GM21423 (cell line): ENCODE measurements around the gene OR2D2.
"Not testable (repeated sequence)": the region's sequence is repeated elsewhere in the genome, so short reads cannot be mapped to it uniquely, and the experiment has no call there.

Source experiments
- ATAC-seq: cut with Tn5 transposase; IDR thresholded peaks from one replicate; pipeline ENCODE4 v1.9.1; 2021; ENCODE audit warnings: mild to moderate bottlenecking, moderate library complexity; ENCODE audit not compliant: unreplicated experiment

Gene OR2D2

DNA sequence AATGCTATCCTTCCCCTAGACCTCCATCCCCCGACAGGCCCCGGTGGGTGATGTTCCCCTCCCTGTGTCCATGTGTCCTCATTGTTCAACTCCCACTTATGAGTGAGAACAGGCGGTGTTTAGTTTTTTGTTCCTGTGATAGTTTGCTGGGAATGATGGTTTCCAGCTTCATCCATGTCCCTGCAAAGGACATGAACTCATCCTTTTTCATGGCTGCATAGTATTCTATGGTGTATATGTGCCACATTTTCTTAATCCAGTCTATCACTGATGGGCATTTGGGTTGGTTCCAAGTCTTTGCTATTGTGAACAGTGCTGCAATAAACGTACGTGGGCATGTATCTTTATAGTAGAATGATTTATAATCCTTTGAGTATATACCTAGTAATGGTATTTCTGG is 4.6 kb downstream of the OR2D2 start:
- not testable (repeated sequence) for ATAC-seq

DNA sequence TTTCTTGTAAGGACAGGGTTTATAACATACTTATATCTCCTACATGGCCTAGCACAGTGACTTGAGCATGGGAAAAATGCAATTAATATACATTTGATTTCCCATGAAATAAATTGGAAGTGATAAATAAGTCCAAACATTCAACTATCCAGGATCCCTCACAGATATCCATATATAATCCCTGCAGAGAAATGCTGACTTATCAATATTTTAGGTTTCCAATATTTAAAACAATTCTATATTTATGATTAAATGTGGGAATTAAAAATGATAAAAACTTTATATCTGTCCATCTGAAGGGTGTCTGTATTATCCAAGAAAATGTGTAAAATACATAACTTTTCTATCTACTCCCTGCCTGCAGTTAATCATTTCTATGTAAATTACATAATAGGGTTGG is 9.5 kb downstream of the OR2D2 start:
- no peak for ATAC-seq

DNA sequence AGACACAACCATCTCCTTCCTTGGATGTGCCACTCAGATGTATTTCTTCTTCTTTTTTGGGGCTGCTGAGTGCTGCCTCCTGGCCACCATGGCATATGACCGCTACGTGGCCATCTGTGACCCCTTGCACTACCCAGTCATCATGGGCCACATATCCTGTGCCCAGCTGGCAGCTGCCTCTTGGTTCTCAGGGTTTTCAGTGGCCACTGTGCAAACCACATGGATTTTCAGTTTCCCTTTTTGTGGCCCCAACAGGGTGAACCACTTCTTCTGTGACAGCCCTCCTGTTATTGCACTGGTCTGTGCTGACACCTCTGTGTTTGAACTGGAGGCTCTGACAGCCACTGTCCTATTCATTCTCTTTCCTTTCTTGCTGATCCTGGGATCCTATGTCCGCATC is 15.4 kb downstream of the OR2D2 start:
- no peak for ATAC-seq

DNA sequence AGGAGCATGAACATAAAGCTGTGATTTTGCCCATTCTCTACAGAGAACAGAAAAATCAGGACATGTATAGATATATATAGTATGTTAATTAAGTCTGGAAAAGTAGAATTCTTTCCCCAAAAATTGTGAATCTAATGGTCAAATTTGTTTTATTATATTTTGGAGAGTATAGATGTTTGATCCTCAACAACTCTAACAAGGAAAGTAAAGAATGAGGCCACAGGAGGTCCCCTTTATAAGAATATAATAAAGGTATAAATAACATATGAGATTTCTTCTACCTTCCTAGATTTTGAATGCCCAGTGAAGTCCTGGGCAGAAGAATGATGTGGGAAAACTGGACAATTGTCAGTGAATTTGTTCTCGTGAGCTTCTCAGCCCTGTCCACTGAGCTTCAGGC is 16.0 kb downstream of the OR2D2 start, which contains the start of gene OR10A4:
Gene OR10A4 (plus strand): TSS at position 301 of the 400 bp plus-strand sequence. CDS start 23 bp downstream, at position 324.
- ATAC-seq = no peak

DNA sequence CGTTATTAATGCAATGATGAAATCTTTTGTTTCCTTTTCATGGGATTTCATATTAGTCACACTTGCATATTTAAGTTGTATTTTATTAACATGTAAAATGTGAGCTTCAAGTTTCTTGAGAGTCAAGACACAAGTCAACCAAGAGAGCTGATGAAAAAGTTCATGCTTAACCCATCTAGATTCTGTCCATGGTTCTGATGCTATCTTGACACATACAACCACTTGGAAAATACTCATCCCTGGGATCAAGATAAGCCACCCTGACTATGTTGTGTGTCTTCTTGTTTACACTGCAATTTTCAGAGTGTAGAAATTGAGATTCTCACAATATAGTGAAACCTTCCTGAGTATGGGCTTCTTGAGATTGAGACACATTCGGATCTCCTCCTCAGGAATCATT is 16.5 kb downstream of the OR2D2 start:
- no peak for ATAC-seq

DNA sequence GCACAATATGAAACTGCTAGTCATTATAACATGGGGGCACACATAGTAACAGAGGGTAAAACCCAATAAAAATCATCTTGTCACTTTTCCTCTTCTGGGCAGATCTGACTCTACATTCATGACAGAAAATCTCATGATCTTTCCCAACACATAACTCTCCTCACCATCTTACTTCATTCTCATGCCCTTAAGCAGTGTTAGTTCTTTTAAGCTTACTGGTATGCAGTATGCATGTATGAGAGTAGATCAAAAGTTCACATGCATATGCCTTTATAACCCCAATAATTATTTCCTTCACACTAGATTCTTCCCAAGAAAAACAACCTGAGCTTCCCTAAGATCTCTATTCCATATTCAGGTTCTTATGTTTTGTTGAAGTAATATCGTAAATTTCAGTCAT is 21.0 kb downstream of the OR2D2 start:
- ATAC-seq = no peak

- ATAC-seq = no peak
These were observed 27.9 kb downstream of the OR2D2 start for GRCh38 chr11:6864438-6864837.

DNA sequence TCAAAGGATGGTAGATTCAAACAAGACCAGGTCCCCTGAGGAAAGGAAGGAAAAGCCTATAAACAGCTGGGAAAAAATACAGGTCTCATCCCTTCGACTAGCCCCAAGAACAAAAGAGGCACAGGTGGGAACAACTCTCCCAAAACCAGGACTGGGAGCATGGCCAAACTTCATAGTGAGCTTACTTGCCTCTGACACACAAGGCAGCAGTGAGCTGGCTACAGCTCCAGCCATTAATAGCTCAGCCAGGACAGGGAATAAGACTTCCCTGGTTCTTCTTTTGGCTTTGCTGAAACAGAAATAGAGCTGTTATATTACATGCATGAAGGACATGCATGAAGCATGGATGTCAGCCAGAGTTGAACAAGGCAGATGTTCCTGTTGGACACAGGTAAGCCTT is 29.3 kb downstream of the OR2D2 start, which contains the start of gene OR10A2:
Gene OR10A2 (plus strand): TSS at position 97 of the 400 bp plus-strand sequence. CDS start 6,698 bp downstream, outside the sequence.
- no peak for ATAC-seq

- ATAC-seq = no peak
These were observed 35.4 kb downstream of the OR2D2 start for GRCh38 chr11:6856871-6857270.

- no peak for ATAC-seq
These were observed 36.2 kb downstream of the OR2D2 start for GRCh38 chr11:6855971-6856541.

DNA sequence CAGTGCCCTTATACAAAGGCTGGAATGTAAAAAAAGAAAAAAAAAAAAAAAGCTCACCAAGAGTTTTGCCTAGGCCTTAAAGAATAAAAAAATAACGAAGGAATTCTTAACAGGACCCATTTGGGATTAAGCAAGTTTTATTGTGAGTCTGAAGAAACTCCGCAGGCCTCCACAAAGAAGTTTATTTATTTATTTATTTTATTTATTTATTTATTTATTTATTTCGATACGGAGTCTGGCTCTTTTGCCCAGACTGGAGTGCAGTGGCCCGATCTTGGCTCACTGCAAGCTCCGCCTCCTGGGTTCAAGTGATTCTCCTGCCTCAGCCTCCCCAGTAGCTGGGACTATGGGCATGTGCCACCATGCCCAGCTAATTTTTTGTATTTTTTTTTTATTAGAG is 37.5 kb downstream of the OR2D2 start:
- not testable (repeated sequence) for ATAC-seq

DNA sequence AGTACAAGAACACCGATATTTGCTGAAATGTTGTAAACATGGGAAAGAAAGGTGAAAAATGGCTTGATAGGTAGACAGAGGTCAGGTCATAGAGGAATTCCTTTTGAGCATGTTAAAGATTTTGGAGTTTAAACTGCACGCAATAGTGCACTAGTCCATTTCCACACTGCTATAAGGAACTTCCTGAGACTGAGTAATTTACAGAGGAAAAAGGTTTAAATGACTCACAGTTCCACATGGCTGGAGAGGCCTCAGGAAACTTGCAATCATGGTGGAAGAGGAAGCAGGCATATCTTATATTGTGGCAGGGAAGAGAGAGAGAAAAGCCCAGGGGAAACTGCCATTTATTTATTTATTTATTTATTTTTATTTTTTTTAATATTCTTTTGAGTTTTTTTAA is 41.8 kb downstream of the OR2D2 start:
- ATAC-seq = no peak

GRCh38 chr11:6845383-6845782 is 46.9 kb downstream of the OR2D2 start, which contains the start of gene OR10A5:
OR10A5 (plus strand) TSS chr11:6845683; CDS start chr11:6845683, 0 bp downstream.
- no peak for ATAC-seq

DNA sequence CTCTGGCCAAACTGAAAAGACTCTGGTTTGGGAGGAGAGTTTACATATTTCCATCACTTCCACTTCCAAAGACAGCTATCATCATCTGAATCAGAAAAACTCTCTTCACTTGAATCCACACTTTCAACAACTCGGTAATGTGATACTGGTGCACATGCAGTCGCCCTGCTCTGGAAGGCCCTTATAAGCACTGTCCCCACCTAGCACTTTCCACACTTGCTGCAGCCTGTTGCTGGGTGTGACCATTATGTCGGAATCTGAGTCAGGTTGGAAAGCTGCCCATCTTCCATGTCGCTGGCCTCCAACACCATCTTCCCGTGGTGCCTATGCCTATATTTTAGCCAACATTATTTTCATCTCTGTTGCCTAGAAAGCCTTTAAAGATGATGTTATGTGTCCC is 47.9 kb downstream of the OR2D2 start:
- ATAC-seq = no peak

DNA sequence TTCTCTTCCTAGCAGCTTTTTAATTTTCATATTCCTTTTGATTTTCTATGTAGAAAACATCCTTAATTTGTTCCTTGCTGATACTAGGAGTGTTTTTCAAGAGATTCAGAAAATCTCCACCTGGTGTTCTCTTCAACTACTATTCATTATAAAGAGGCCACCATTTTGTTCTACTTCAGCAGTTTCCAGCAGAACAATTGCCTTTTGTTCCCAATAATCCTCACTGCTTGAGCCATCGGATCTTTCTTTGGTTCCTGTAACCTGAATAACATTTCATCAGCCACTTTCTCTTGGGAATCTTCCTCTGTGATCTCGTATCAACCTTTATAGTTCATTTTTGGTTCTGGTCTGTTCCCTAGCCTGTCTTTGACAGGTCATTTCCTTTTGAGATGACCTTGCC is 48.6 kb downstream of the OR2D2 start:
- no peak for ATAC-seq

DNA sequence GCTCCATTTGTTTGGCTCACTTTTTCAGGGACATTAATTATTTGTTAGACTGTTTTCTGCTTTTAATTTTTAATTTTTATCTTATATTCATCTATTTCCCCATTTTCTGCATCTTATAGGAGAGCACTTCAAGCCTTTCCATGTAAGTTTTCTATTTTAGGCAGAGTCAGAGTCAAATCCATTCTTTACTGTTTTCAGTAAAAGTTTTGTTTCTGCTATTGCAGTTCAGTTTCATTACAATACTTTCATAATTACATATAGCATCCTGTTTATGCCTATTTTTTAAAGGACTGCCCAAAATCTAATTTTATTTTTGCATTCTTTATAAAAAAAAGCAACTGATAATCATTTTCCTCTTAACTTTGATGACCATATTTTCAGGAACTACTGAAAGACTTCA is 50.6 kb downstream of the OR2D2 start:
- no peak for ATAC-seq
